Activated CD4-positive, alpha-beta T cell treated with anti-CD3 and anti-CD28 coated beads, Interleukin-2, amount 10 ng/mL, durations not matched to agents 7 days and 5 days (primary cell): ENCODE results near the gene RETREG1. TPM values are rescaled to one million over a fixed set of nuclear protein-coding genes. Genes with fewer than 3 reads are reported as not detected.

ENCODE experiments used
- CTCF ChIA-PET: fragments of 350-600 bp; sonication (Branson Sonifier 250); formaldehyde crosslinking; loops from one replicate; lab custom pipeline; 2021; ENCODE audit warnings: antibody characterized with exemption; lab: Charles Lee
- POLR2A ChIA-PET: fragments of 350-600 bp; sonication (Branson Sonifier 250); formaldehyde crosslinking; loops from one replicate; lab custom pipeline; 2021; ENCODE audit warnings: antibody characterized with exemption; lab: Charles Lee
- DNase-seq: peaks from one replicate; pipeline ENCODE4 v3.0.0-alpha.2; 2020
- H3K27ac Mint-ChIP-seq: one replicate; pipeline ENCODE4 v1.8.0; 2021; ENCODE audit warnings: mild to moderate bottlenecking, moderate library complexity, mixed read lengths
- H3K27me3 Mint-ChIP-seq: one replicate; pipeline ENCODE4 v1.8.0; 2021; ENCODE audit warnings: mixed read lengths
- H3K36me3 Mint-ChIP-seq: one replicate; pipeline ENCODE4 v1.8.0; 2021; ENCODE audit warnings: low read depth, mixed read lengths
- H3K4me1 Mint-ChIP-seq: one replicate; pipeline ENCODE4 v1.8.0; 2021; ENCODE audit warnings: mixed read lengths
- H3K4me3 Mint-ChIP-seq: one replicate; pipeline ENCODE4 v1.8.0; 2021; ENCODE audit warnings: mild to moderate bottlenecking, moderate library complexity, mixed read lengths
- H3K9me3 Mint-ChIP-seq: one replicate; pipeline ENCODE4 v1.8.0; 2021; ENCODE audit warnings: mixed read lengths
- total RNA-seq, 2 experiments: library from RNA; stranded (reverse); gene quantifications; one replicate each; pipeline ENCODE4 v1.2.3, GENCODE V29; 2021

The RETREG1 gene
- total RNA-seq, 2 experiments from 2014 or later = 48.4 to 50.5 TPM

DNA sequence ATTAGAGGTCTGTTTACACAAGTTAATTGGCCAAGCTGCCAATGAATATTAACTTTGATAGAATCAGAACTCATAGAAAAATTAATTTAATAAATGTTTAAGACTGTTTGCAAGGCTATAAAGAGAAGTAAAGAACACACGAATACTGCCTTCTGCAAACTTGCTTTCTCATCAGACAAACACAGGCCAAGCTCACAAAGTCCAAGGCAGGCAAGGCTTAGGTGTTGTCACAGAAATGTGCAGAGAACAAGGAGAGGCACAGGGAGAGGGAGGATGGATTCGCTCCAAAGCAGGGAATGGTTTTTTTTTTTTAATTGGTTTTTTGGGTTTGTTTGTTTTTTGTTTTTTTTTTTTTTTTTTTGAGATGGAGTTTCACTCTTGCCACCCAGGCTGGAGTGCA is 43.4 kb downstream of the RETREG1 start:
- POLR2A ChIA-PET = no interaction called here
- Mint-ChIP-seq H3K27me3 (no peaks in the 10 kb centered on the region), H3K4me1 (peaks cover 13% of the 10 kb centered on the region), H3K27ac (no peak overlapping the region), H3K36me3 (peaks cover 24% of the 10 kb centered on the region), H3K9me3 (no peaks in the 10 kb centered on the region), H3K4me3 (no peak overlapping the region)
- CTCF ChIA-PET = interaction anchor here (1.0 to 1.8 kb wide), 2 partner anchors 12 to 23 kb away, joined by 3 to 7 read pairs; no protein-coding TSS in a partner anchor
- DNase-seq = no peak

DNA sequence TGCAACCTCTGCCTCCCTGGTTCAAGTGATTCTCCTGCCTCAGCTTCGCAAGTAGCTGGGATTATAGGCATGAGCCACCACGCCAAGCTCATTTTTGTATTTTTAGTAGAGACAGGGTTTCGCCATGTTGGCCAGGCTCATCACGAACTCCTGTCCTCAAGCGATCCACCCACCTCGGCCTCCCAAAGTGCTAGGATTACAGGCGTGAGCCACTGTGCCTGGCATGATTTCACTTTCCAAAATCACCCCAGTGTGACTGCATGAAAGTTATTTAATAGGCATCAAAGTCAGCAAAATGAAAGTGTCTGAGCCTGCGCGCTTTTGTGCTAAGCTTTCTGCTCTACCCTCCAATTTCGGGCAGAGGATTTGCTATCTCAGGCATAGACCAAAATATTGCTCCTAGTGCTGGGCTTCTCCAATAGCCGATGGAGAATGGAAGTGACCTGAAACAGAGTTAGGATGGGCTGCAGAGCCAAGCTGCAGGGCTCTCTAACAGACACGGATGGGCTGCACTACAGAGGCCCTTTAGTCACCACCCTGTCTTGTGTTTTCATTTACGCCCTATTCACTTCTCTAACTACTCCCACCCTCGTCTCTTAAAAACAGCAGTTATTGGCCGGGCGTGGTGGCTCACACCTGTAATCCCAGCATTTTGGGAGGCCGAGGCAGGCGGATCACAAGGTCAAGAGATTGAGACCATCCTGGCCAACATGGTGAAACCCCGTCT is 44.3 kb downstream of the RETREG1 start:
- no peaks in the 10 kb centered on the region for H3K9me3 Mint-ChIP-seq
- ChIA-PET CTCF (interaction anchor here (1.0 to 1.8 kb wide), 2 partner anchors 13 to 22 kb away, joined by 3 to 7 read pairs; no protein-coding TSS in a partner anchor), POLR2A (no interaction called here)
- H3K27ac Mint-ChIP-seq = no peak overlapping the region
- no peak for DNase-seq
- H3K4me3 Mint-ChIP-seq = no peak overlapping the region
- H3K27me3 Mint-ChIP-seq = no peaks in the 10 kb centered on the region
- H3K4me1 Mint-ChIP-seq = peaks cover 13% of the 10 kb centered on the region
- H3K36me3 Mint-ChIP-seq = peaks cover 24% of the 10 kb centered on the region

DNA sequence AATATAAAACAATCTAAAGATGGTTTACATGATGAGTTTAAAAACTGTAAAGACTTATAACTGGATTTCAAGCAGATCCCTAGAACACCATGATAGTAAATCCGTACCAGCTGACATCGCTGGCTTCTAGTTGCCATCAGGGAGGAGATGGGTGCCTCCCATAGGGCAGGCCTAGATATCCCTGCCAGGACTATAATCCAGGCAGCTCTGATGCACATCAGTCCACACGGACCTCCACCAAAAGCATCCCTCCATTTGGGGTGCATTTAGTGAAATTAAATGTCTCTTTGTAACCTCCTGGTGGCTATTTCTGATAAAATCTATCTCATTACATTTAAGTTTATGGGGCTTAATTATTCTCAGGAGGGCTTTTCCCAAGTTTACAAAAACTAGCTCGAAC is 45.8 kb downstream of the RETREG1 start:
- peaks cover 21% of the 10 kb centered on the region for H3K4me1 Mint-ChIP-seq
- CTCF ChIA-PET = no interaction called here
- no peak overlapping the region for H3K27ac Mint-ChIP-seq
- no peaks in the 10 kb centered on the region for H3K27me3 Mint-ChIP-seq
- no peak overlapping the region for H3K4me3 Mint-ChIP-seq
- H3K36me3 Mint-ChIP-seq = peaks cover 35% of the 10 kb centered on the region
- H3K9me3 Mint-ChIP-seq = no peaks in the 10 kb centered on the region
- no peak for DNase-seq
- POLR2A ChIA-PET = no interaction called here

DNA sequence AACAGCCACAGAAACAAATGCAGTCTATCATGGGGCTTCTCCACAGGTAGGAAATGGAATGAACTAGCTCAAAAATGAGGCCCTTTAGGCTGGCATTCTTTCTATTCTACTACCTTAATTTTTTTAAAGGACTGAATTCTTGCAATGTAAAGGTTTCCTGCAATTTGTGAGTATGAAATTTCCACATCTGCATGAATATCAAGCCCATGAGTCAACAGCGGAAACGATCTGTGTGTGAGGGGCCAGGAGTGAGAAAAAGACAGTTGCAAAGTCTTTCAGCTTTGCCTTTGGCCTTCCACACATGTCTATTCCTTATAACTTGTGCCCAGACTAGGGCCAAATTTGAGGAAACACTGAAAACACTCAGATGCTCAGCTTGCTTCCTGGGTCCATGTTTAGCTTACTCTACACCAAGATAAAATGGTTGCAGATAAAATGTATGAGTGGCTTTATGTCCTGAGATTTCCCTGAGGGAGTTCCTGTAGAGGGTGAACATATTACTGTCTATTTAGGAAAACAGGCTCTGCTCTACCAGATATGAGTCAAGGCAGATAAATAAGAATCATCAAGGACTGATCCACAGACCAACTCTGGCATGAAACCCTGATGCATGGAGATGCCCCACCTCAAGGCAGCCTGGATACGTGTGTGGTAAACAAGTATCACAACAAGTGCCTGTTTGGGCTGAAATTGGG is 46.5 kb downstream of the RETREG1 start:
- H3K4me1 Mint-ChIP-seq = peaks cover 21% of the 10 kb centered on the region

DNA sequence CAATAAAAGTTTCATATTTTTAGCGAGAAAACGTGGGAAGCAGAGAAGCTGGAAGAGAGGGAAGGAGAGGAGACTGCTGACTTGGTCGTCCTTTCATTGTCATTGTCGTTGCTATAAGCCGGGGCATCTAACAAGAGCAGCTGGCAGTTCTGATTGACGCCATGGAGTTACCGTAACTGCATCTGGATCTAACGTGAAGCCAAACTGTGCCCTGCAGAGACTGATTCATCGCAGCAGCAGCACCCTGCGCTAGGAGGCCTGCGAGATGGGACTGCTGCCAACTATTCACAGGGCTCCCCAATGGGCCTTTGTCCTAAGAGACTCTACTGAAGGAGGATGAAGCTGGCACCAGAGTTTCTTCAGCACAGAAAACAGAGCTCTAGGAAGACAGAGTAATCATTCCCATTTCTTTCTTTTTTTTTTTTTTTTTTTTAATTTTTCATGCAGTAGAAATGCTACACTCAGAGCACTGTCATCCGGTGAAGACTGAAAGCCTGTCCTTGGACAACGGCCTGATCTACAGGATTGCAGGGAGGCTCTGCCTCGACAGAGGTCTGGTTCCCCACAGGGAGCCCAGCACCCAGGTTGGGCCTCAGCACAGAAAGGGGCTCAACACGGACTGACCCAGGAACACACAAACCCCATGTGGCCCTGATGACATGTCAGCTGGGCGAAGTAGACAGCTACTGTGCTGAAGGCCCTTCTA is 47.8 kb downstream of the RETREG1 start:
- no peak for DNase-seq
- Mint-ChIP-seq H3K4me1 (peaks cover 13% of the 10 kb centered on the region), H3K36me3 (peaks cover 42% of the 10 kb centered on the region), H3K9me3 (no peaks in the 10 kb centered on the region), H3K4me3 (no peak overlapping the region), H3K27ac (no peak overlapping the region), H3K27me3 (no peaks in the 10 kb centered on the region)
- CTCF ChIA-PET = interaction anchor here (0.6 kb wide), 1 partner anchor 25 kb away, joined by 3 read pairs; no protein-coding TSS in a partner anchor
- POLR2A ChIA-PET = no interaction called here

More for the DNA sequence above, 46.5 kb downstream of the RETREG1 start:
- no peak for DNase-seq
- Mint-ChIP-seq H3K36me3 (peaks cover 37% of the 10 kb centered on the region), H3K27ac (no peak overlapping the region), H3K27me3 (no peaks in the 10 kb centered on the region), H3K9me3 (no peaks in the 10 kb centered on the region), H3K4me3 (no peak overlapping the region)
- CTCF ChIA-PET = no interaction called here
- POLR2A ChIA-PET = no interaction called here

DNA sequence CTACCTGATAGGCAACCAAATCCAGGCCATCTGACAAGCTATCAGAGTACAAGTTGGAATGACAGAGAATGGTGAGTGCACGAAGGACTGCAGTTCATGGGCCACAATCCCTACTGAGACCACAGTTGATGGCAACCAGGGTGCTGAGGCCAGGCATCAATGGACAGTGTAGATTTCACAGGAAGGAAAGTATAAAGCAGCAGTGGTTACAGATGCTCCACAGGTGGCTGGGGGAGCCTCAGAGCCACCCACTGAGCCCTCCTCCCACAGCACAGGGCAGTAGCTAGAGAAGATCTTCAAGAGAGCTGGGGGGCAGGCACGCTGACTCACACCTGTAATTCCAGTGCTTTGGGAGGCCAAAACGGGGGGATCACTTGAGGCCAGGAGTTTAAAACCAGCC is 49.4 kb downstream of the RETREG1 start:
- Mint-ChIP-seq H3K4me3 (no peak overlapping the region), H3K27me3 (no peaks in the 10 kb centered on the region), H3K36me3 (peaks cover 46% of the 10 kb centered on the region), H3K9me3 (no peaks in the 10 kb centered on the region), H3K4me1 (peaks cover 10% of the 10 kb centered on the region), H3K27ac (no peak overlapping the region)
- POLR2A ChIA-PET = no interaction called here
- no peak for DNase-seq
- CTCF ChIA-PET = no interaction called here

DNA sequence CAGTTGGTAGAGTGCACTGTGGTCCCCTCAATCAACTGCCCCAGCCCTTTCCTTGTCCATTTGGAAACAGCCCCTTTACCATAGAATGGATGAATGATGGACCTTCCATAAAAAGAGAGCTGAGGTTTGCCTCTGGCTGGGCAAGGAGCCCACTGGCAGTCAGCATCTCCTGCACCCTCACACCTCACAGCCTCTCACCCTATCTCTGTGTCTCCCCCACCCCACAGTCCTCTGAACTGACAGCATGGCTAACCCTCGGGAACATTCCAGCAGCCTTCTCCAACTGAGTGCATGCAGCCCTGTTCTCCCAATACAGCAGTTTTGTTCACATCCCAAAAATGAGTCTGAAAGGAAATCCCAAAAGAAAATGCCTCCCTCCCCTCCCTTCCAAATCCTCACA is 51.7 kb downstream of the RETREG1 start:
- ChIA-PET CTCF (interaction anchor here (0.6 kb wide), 1 partner anchor 193 kb away, joined by 3 read pairs; no protein-coding TSS in a partner anchor), POLR2A (no interaction called here)
- no peak overlapping the region for H3K27ac Mint-ChIP-seq

DNA sequence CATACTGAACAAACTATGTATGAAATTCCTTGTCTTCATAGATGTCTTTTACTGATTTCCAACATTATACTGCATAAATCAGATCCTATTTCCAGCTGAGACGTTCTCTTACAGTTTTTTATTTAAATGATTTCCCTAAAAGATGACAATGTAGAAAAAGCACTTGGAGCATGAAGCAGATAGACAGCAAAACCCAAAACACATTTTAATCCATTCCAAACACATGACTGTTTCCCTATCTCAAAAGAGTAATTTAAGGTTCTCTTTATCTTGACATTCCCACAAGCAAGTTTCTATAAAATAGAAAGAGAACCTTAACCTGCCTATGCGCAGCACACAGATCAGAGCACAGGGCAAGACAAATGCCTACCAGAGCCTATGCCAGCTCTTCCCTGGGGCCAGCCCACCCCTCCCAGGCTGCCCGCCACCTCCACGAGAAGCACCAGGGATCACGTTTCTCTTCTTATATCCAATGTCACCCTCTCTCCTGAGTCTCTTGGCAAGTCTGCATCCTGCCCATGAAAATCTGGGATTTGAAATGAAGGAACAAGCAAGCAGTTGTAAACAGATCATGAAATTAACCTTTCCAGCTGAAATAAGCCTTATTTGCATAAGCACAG is 52.4 kb downstream of the RETREG1 start:
- H3K9me3 Mint-ChIP-seq = no peaks in the 10 kb centered on the region
- H3K27ac Mint-ChIP-seq = peak overlapping the region; percentile 10
- no peaks in the 10 kb centered on the region for H3K27me3 Mint-ChIP-seq
- CTCF ChIA-PET = no interaction called here
- POLR2A ChIA-PET = no interaction called here
- peaks cover 10% of the 10 kb centered on the region for H3K4me1 Mint-ChIP-seq
- DNase-seq = no peak
- H3K4me3 Mint-ChIP-seq = no peak overlapping the region
- peaks cover 40% of the 10 kb centered on the region for H3K36me3 Mint-ChIP-seq

More for the DNA sequence above, 51.7 kb downstream of the RETREG1 start:
- Mint-ChIP-seq H3K27me3 (no peaks in the 10 kb centered on the region), H3K9me3 (no peaks in the 10 kb centered on the region), H3K36me3 (peaks cover 44% of the 10 kb centered on the region), H3K4me1 (peaks cover 10% of the 10 kb centered on the region), H3K4me3 (no peak overlapping the region)
- DNase-seq = no peak

DNA sequence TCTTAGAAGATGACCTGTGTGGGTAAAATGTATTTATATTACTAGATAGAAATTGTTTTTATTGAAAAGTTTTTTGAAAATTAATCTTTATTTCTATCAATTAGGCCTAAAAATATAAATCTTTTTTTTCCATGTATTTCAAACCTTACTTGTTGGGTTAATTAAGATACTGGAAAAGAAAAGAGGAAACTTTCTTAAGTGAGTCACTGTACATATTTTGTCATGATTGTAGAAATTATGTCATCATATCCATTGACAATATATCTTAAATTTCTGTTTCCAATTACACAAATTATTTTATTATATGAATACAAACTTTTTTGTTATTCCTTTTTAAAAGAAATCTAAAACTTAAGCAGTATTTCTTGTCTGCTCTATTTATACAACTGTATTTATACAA is 53.1 kb downstream of the RETREG1 start:
- CTCF ChIA-PET = interaction anchor here (1.4 to 1.8 kb wide), 2 partner anchors 11 to 13 kb away, joined by 4 read pairs; no protein-coding TSS in a partner anchor
- H3K9me3 Mint-ChIP-seq = no peaks in the 10 kb centered on the region
- no peak overlapping the region for H3K27ac Mint-ChIP-seq
- peaks cover 37% of the 10 kb centered on the region for H3K36me3 Mint-ChIP-seq
- H3K27me3 Mint-ChIP-seq = no peaks in the 10 kb centered on the region
- peaks cover 10% of the 10 kb centered on the region for H3K4me1 Mint-ChIP-seq
- H3K4me3 Mint-ChIP-seq = no peak overlapping the region
- DNase-seq = no peak
- POLR2A ChIA-PET = no interaction called here

DNA sequence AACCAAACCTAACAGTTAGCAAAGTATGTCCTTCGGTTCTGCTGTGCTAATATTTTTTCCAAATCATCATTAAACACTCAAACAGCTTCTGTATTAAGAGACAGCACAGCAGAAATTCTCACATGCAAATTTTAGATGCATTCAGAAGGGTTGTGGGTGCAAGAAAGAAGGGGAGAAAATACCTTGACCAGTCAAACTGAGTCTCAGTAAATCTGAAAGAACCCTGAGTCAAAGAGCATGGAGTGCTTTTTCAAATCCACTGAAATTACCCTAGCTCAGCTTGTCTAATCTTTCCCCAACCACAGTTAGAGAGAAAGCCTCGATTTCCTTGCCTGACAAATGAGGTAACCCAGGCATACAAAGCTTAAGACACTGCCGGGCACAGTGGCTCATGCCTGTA is 55.1 kb downstream of the RETREG1 start:
- ChIA-PET CTCF (no interaction called here), POLR2A (no interaction called here)
- Mint-ChIP-seq H3K27me3 (no peaks in the 10 kb centered on the region), H3K36me3 (peaks cover 27% of the 10 kb centered on the region), H3K9me3 (no peaks in the 10 kb centered on the region), H3K4me1 (peaks cover 7% of the 10 kb centered on the region), H3K4me3 (no peak overlapping the region), H3K27ac (no peak overlapping the region)
- no peak for DNase-seq

DNA sequence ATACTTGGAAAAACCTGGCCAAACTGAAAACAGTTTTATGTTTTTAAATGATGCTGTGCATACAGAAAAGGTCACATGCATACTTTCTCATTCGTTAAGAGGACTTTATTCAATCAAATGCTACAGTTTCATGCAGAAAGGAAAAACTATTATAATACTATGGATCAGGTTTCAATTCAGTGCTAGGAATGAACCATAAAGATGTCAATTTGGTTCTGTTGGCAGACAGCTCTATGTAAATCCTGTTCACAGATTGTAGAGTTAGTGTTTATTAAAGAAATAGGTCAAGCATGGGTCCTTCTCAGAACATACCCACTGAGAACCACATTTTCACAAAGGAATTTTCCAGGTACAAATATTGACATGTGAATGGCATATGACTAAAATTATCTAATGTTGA is 57.1 kb downstream of the RETREG1 start:
- Mint-ChIP-seq H3K36me3 (peaks cover 18% of the 10 kb centered on the region), H3K27ac (no peak overlapping the region), H3K4me3 (no peak overlapping the region), H3K27me3 (no peaks in the 10 kb centered on the region), H3K9me3 (no peaks in the 10 kb centered on the region), H3K4me1 (peaks cover 11% of the 10 kb centered on the region)
- no peak for DNase-seq
- POLR2A ChIA-PET = no interaction called here
- CTCF ChIA-PET = no interaction called here

DNA sequence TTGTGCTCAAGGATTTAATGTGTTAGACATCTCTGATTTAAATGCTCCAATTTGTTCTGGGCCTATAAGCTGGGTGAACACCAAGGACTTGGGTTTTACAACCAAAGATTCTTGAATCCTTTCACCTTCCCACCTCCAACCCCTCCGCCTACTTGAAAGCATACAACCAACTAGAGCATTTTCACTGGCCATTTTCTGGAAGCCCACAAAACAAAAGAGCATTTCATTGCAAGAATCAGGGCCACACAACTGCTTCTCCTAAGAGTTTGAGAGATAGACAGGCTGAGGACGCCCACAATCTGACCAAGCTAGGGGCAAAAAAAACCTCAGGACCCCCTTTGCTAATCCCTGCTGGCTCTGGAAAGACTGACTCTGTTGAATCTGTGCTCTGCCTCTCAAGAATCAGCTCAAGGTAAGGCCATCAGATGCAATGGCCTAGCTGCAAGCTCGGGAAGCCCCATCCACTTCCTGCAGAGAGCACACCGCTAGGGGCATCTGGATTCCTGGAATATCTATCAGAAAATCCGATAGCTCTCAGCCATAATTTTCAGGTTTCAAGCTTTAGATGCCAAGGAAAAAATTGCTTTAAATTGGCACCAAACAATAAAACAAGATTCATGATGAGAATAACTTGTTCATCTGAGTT is 57.7 kb downstream of the RETREG1 start:
- Mint-ChIP-seq H3K27me3 (no peaks in the 10 kb centered on the region), H3K36me3 (peaks cover 17% of the 10 kb centered on the region), H3K4me3 (no peak overlapping the region), H3K27ac (no peak overlapping the region), H3K4me1 (peaks cover 14% of the 10 kb centered on the region), H3K9me3 (no peaks in the 10 kb centered on the region)
- ChIA-PET CTCF (no interaction called here), POLR2A (no interaction called here)
- DNase-seq = no peak
